ENCODE measurements around the gene TCP10L.
"Not testable (repeated sequence)": the region's sequence is repeated elsewhere in the genome, so short reads cannot be mapped to it uniquely, and the experiment has no call there.

Gene TCP10L

DNA sequence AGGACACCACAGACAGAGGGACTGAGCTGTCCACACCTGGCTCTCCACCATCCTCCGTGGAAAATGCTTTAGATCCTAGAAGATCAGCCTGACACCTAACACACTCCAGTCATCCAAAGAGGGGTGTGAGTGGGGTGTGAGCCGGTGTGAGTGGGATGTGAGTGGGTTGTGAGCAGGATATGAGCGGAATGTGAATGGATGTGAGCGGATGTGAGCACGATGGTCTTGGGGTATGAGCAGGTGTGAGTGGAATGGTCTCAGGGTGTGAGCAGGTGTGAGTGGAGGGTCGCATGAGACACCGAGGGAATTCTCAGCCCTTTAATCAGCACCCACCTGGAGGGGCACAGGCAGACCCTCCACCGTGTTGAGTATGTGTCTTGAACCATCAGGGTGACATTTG is 851 bp downstream of the TCP10L start:
- no peak for DNase-seq

DNA sequence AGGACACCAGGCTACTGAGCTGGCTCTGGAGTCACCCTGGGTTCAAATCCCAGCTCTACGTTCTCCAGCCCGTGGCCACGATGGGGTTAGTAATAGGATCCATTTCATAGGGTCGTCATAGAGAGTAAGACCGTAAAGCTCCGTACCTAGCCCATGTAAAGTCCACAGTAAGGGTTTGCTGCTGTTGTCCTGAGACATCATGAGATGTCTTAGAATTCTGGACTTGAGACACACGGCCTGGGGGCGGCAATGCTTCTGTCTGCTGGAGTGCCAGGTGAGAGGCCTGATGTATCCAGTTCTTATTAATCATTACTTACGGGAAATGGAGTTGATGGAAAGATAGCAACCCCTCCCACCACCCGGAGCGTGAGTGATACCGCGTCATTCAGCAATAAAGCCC is 3.6 kb downstream of the TCP10L start:
- no peak for DNase-seq

DNA sequence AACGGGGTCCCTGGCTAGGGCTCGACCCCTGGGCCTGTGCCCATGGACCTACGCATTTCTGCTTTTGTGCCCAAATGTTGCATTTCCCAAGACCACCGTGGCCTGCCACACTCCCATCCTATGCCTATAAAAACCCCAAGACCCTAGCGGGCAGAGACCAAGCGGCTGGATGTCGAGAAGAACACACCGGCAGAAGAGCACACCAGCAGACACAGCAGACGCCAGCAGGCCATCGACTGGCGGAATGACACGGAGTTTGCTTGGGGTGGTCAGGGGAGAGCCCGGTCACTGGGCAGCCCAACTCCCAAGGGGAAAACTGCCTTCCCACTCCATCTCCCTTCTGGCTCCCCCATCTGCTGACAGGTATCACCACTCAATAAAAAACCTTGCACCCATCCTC is 4.4 kb downstream of the TCP10L start:
- DNase-seq: no peak

DNA sequence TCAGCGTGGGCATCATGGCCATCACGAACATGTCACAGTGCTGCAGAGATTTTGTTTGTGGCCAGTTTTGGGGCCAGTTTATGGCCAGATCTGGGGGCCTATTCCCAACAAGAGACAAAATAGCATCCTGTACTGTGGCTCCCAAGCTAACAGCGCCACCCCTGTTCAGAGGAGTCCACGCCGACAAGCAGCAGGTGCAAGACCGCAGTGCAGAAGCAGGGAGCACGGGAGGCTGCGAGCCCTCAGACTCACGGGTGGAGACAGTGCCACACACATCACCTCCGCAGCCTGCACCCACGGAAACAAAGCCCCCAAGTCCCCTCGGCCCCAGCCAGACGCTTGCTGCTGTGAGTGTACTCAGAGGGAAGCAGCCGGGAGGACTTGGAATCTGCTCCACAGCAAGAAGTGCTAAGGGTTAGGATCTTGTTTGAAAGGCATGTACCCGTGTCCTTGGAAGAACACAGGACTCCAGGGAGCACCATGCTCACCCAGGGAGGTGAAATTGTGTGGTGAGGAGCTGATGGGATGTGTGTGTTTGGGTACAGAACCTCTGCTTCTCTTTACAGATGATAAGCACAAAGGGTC is 7.1 kb downstream of the TCP10L start:
- peak; percentile 67 for DNase-seq

DNA sequence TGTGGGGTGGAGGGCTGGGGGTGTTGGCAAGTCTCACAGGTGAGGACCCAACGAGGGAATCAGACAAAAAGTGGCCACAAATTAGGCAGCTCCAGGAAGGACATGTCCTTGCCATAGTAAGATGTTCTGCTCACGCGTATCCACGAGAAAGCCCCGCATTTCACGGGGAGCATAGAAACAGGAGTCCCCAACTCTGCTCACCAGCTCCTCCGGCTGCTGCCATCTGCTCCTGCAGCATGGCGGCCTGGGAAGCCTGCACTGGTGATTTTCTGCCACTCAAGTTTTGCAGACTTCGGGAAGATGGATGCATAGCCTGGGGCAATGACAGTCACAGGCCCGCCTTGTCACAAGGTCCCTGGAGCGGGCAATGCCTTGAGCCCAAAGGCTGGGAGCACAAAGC is 9.3 kb downstream of the TCP10L start:
- no peak for DNase-seq

DNA sequence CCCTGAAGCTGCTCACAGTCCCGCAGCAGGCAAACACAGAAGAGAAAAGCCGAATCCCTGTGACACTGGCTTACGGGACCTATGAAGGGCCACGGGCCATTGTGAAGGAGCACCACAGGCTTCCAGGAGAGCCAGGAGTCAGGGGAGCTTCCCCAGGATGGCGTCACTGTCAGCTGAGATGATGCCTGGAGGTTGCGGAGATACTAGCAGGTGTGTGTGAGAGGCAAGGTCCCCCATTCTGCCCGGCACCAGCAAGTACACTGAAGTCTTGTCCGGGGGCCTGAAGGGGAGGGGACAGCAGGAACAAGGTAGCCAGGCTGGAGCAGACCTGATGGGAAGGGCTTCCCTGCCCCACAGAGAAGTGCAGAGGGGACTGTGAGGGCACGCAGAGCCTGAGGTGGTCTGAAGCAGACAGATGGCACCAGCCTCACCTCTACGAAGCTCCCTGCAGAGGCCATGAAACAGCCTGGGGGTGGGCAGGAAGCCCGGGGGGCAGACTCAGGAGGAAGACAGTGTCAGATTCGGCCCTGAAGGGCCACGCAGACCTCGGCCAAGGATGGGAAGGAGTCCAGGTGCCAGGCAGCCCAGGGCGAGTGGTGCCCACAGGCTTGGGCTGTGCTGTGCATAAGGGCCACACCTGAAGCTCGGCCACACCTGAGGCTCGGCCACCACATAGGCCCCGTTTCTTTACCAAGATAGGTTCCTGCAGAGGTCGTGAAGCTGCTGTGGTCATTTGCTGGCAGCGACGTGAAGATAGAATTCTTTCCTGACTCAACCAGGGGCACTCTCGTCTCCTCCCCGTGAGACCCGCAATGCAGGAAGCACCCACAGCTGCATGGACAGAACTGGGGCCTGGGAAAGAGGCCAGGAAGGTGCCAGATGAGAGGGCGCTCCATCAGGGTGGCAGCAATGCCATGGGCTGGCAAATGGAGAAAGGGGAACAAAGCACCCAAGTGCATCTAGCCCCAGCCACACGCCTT is 10.1 kb downstream of the TCP10L start:
- DNase-seq: no peak

DNA sequence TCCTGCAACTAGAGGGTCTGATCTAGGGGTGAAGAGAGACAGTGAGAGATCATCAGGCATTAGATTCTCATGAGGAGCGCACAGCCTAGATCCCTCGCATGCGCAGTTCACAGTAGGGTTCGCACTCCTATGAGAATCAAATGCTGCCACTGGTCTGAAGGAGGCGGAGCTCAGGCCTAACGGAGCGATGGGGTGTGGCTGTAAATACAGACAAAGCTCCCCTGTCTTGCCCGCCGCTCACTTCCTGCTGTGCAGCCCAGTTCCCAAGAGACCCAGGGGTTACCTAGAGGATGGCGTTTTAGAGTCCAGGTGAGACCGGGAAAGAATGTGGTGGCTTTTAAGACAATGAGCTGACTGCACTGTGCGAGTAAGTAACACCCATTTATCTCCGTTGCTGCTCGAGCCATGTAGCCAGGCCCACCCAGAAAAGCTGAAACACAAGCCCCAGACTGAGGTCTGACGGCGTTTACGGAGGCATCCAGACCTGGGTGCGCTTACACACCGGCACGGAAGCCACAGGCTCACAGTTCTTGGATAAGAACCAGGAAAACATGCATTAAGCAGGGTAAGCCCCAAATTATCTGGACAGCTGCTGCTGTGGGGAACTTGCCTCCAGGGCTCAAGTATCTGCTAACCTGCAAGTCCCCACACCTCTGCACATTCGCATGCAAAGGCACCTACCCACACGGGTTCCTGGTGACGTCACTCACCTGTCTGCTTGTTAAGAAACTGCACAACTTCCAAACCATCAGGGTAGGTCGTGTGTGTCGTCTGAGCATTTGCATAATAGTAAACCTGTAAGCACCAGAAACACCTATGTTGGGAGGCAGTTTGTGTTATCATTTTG is 12.5 kb downstream of the TCP10L start:
- DNase-seq: no peak

DNA sequence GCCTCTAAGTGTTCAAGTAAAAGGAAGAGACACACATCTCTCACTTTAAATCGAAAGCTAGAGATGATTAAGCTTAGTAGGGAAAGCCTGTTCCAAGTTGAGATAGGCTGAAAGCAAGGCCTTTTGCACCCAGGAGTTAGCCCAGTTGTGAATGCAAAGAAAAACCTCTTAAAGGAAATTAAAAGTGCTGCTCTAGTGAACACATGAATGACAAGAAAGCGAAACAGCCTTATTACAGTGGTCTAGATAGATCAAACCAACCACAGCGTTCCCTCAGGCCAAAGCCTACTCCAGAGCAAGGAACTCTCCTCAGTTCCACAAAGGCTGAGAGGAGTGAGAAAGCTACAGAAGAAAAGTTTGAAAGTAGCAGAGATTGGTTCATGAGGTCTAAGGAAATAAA is 14.9 kb downstream of the TCP10L start:
- no peak for DNase-seq

DNA sequence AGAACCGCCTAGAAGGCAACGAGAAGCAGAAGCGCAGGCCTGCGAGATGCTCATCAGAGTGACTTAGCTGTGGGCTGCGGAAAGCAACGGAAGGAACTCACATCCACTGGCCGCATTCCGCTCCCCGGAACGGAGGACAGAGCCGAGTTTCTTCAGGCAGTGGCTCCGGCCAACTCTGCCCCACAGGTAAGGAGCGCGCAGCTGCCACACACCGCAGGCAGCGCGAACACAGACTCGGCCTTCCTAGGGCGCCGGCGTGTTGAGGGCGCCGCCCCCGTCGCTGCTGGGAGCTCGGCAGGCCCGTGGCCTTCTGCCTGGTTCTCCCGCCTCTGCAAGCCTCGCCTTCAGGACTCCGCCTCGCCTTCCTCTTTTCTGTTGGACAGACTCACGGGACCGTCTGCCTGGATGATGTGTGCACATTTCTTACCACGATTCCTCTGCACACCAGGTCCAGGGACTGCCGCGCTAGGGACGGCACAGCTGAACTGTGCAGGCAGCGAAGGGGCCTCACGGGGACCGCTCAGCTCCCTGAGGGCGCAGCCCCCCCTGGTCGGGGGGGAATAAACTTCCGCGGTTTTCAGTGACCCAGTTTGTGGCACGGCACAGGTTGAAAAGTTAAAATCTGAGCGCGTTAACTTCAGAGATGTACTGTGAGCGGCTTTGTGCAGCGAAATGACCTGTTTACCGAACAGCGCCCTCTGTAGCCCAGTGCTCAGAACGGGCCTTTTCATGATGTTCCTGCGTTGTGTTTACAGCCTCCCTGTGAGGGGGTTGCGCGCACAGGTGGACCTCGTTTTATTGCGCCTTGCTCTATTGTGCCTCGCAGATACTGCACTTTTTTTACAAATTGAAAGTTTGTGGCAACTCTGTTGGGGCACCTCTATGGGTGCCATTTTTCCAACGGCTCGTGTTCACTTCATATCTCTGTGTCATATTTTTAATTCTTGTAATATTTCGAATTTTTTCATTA is 15.8 kb downstream of the TCP10L start:
- peak; percentile 92 for DNase-seq

DNA sequence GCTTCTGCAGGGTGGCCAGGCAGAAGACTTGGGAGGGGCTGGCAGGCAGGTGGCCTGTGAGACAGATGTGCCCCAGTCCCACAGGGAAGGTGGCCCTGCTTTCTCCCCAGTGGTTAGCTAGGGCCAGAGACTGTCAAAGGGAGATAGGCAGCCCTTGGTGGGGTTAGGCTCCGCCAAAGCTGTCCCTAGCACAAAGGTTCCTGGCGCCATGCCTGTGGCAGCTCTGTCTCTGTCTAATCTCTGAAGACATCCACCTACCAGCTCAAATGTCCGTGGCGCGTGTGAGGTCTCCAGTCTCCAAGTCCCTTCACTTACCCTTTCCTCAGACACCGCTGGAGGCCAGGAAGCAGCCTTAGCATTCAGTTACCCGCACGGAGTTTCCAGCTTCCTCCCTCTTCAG is 17.7 kb downstream of the TCP10L start:
- no peak for DNase-seq

DNA sequence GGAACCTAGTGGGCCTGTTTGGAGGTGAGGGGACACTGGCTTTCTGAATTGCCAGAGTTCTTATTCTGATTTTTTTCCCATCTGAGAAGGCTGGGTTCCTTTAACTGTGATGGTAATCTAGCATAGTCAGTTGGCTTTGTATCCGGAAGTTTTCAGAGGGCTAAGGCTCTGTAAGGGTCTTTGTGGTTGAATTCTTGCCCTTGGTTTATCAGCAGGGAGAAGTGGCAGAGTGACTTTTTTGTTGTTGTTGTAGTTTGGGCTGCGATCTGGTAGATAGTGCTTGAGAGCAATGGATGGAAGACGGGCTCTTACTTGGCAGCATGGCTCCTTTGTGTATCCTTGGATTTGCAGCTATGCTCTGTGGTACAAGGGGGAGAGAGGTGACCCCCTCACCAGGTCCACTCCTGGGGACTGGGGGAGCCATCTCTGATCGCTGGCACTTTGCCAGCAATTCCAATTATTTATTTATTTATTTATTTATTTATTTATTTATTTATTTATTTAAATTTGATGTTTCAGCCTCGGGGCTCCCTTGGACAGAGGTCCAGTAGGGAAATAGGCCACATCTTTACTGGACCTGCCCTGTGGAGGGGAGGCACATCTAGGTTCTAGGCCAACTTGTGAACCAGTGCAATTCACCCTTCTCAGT is 18.5 kb downstream of the TCP10L start:
- DNase-seq: no peak

DNA sequence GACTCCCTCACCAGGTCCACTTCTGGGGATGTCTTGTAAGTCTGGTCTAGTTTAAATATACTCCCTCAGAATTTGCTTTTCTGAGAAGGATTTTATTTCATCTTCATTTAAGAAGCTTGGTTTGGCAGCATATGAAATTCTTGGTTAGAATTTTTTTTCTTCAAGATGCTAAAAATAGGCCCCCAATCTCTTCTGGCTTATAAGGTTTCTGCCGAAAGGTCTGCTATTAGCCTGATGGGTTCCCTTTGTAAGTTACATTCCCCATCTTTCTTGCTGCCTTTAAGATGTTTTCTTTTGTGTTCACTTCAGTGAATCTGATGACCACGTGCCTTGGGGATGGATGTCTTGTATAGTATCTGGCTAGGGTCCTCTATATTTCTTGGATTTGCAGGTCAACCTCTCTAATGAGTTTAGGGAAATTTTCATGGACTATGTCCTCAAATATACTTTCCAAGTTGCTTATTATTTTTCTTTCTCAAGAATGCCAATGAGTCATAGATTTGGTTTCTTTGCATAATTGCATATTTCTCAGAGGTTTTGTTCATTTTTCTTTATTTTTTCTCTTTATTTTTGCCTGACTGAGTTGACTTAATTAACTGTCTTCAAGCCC is 19.4 kb downstream of the TCP10L start:
- no peak for DNase-seq

DNA sequence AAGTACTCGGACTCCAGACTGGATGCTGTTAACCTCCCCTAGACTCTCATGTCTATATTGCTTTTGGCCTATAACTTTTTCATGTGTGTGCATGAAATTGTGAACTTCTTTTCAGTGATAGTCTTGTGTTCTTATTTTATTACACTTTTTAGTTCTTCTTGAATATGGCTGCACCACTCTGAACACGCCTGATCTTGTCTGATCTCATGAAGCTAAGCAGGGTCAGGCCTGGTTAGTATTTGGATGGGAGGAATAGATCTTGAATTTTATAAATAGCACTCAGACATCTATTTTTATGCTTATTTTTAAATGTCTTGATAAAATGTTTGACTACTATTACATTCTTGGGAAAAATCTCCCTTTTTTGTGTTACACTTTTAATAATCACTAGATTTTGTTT is 22.4 kb downstream of the TCP10L start:
- DNase-seq: no peak

DNA sequence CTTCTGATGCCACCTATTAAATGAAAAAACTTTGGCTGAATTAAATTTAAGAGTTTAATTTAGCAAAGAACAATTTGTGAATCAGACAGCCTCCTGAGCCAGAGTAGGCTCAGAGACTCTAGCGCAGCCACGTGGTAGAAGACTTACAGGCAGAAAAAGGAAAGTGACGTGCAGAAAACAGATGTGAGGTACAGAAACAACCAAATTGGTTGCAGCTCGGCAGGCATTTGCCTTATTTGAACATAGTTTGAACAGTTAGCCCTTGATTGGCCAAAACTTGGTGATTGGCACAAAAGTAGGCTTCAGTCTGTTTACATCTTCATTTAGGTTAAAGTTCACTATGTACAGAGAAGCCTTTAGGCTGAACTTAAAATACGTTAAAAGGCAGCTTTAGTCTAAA is 22.9 kb downstream of the TCP10L start:
- no peak for DNase-seq

DNA sequence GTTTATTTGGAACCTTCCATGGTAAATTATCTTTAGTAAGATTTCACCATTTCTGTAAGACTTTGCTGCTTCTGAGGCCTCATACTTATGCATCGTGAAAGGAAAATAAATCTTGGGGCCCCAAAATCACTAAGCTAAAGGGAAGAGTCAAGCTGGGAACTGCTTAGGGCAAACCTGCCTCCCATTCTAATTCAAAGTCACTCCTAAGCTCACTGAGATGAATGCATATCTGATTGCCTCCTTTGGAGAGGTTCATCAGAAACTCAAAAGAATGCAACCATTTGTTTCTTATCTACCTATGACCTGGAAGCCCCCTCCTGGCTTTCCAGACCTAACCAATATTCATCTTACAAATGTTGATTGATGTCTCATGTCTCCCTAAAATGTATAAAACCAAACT is 23.8 kb downstream of the TCP10L start:
- not testable (repeated sequence) for DNase-seq

DNA sequence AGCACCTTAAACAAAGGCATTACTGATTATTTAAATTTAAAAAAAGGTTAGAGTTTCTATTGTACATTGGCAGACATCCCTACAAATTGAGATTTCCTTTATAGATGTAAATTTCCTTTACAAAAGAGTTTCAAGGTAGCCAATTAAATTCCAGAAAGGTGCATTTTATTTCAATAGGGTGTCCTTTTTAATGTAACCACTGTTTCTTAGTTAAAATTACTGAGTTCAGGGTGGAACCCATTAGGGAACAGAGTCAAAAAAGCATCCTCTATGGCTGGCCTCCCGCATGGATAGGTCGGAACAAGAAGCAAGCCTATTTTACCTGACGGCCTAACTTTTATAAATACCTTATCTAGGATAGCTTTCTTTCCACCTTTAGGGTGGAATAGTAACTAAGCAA is 24.4 kb downstream of the TCP10L start:
- DNase-seq: no peak

DNA sequence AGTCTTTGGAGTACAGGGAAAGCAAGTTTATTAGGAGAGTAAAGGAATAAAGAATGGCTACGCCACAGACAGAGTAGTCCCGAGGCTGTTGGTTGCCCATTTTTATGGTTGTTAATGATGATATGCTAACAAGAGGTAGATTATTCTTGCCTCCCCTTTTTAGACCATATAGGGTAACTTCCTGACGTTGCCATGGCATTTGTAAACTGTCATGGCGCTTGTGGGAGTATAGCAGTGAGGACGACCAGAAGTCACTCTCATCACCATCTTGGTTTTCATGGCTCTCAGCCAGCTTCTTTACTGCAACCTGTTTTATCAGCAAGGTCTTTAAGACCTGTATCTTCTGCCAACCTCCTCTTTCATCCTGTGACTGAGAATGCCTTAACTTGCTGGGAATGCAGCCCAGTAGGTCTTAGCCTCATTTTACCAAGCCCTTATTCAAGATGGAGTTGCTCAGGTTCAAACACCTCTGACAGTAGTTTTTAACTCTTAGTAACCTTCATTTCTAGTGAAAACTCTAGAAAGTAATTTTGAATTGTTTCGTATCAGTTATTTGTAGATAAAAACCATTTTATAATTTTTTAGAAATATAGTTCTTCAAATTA is 26.2 kb downstream of the TCP10L start:
- no peak for DNase-seq

DNA sequence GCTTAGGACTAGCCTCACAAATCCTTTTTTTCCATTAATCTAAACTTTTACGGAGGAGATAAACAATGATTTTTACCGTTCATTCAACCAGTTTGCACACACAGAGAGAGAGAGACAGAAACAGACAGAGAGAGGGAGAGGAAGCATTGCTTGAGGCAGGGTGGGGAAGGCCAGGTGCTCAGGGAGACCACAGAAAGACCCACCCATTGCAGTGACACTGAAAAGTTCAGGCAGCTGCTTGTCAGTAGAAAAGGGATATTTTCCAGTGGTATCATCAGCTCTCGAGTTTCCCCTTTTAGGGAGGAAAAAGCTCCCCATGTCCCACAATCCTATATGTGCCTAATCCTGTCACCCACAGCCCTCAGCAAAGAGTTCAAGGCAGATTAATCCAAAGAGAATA is 27.2 kb downstream of the TCP10L start:
- DNase-seq: no peak

DNA sequence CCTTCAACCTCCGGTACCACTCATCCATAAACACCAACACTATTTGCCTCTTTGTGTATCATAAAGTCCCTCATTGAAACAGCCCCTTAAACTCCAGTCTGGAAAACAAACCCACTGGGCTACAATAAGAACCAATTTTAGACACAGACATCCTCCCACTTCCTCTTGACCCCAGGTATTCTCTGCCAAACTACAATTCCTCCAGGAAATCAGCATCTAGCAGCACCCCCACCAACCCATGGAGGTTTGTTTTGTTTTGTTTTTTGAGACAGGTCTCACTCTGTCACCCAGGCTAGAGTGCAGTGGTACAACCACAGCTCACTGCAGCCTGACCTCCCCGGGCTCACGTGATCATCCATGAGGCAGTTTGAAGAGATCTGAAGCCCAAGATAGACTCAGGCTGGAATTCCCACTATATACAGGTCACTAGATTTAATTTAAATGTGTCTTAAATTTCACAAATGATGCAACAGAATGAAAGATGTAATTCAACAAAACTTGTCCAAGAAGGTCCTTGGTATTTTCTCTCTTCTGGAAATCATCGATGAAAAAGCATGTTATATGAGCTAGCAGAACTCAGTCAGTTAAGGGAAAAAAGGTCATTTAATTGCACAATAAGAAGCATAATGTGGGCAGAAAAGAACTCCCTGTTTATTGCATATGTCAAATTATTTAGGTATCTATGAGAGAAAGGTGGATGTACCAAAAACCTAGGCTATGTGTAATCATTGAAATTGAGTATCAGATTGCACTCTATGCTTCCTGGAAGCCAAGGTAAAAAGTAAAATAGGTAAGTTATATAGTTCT is 30.3 kb downstream of the TCP10L start:
- no peak for DNase-seq

DNA sequence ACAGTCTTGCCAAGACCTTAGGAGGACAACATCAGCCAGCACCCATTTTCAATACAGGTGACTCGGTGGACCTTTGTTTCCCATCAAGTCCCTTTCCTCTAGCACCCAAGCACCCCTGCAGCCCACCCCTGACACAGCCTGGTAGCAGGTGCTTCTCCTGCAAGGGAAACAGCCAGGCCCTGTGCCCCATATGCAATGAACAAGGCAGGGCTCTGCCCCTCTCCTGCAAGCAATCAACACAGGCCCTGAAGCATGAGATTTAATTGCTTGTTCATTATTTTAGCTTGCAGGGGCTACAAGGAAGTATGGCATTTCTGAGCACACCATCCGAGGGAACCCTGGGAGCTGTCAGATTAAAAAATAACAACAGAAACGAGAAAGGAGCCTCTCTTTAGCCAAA is 35.4 kb downstream of the TCP10L start:
- DNase-seq: no peak
